DOHH2 (cell line): ENCODE results near the gene BMP6.

Experiments used
- H3F3A ChIP-seq: fragments of 200-600 bp; sonication (generic), shearing (Covaris generic); 2 replicates; pipeline ENCODE4 v1.6.0; 2016; ENCODE audit warnings: antibody characterized with exemption, mild to moderate bottlenecking; ENCODE audit not compliant: control insufficient read depth, insufficient read depth
- H3K27ac ChIP-seq: fragments of 200-600 bp; sonication (generic); 2 replicates; pipeline ENCODE4 v1.5.1; 2014; ENCODE audit warnings: low read depth, mild to moderate bottlenecking, low read length, moderate library complexity
- H3K27me3 ChIP-seq: fragments of 200-600 bp; sonication (generic); 2 replicates; pipeline ENCODE4 v1.6.1; 2014; ENCODE audit warnings: mild to moderate bottlenecking, low read length, mixed read lengths; ENCODE audit not compliant: control insufficient read depth
- H3K36me3 ChIP-seq: fragments of 200-600 bp; sonication (generic); 2 replicates; pipeline ENCODE4 v1.6.1; 2014; ENCODE audit warnings: mild to moderate bottlenecking, low read length, moderate library complexity, mixed read lengths; ENCODE audit not compliant: control insufficient read depth
- H3K4me1 ChIP-seq: fragments of 200-600 bp; sonication (generic); 2 replicates; pipeline ENCODE4 v1.6.1; 2014; ENCODE audit warnings: mild to moderate bottlenecking, low read length, mixed read lengths; ENCODE audit not compliant: control insufficient read depth
- H3K4me2 ChIP-seq: fragments of 200-600 bp; sonication (generic); 2 replicates; pipeline ENCODE4 v1.6.0; 2014; ENCODE audit warnings: mild to moderate bottlenecking, low read length, moderate library complexity
- H3K4me3 ChIP-seq: fragments of 200-600 bp; sonication (generic); 2 replicates; pipeline ENCODE4 v1.5.1; 2014; ENCODE audit warnings: mild to moderate bottlenecking, low read length, mixed read lengths
- H3K79me2 ChIP-seq: fragments of 200-600 bp; sonication (generic); 2 replicates; pipeline ENCODE4 v1.6.1; 2014; ENCODE audit warnings: mild to moderate bottlenecking, low read length, mixed read lengths; ENCODE audit not compliant: control insufficient read depth
- H3K9me2 ChIP-seq: fragments of 200-600 bp; sonication (generic); replicated peaks from 2 replicates; pipeline ENCODE4 v1.6.1; 2014; ENCODE audit warnings: mild to moderate bottlenecking, low read length, mixed read lengths; ENCODE audit not compliant: control insufficient read depth
- H3K9me3 ChIP-seq: fragments of 200-600 bp; sonication (generic); 2 replicates; pipeline ENCODE4 v1.6.1; 2014; ENCODE audit warnings: antibody characterized with exemption, low read length, mixed read lengths; ENCODE audit not compliant: control insufficient read depth, insufficient read depth
- H4K20me1 ChIP-seq: fragments of 200-600 bp; sonication (generic); 2 replicates; pipeline ENCODE4 v1.6.0; 2014; ENCODE audit warnings: low read depth, mild to moderate bottlenecking, antibody characterized with exemption, low read length, moderate library complexity; ENCODE audit not compliant: control insufficient read depth, insufficient read depth
- CTCF ChIP-seq: fragments of 200-600 bp; sonication (generic); IDR thresholded peaks from one replicate; pipeline ENCODE4 v1.5.1; 2014; ENCODE audit warnings: antibody characterized with exemption, mild to moderate bottlenecking, low read depth, low read length; ENCODE audit not compliant: poor library complexity, severe bottlenecking
- EZH2phosphoT487 ChIP-seq: fragments of 200-600 bp; sonication (generic); IDR thresholded peaks from 2 replicates; pipeline ENCODE4 v1.6.1; 2017; ENCODE audit warnings: borderline replicate concordance, mild to moderate bottlenecking, antibody characterized with exemption, low read length, moderate library complexity, mixed read lengths

BMP6 gene

DNA sequence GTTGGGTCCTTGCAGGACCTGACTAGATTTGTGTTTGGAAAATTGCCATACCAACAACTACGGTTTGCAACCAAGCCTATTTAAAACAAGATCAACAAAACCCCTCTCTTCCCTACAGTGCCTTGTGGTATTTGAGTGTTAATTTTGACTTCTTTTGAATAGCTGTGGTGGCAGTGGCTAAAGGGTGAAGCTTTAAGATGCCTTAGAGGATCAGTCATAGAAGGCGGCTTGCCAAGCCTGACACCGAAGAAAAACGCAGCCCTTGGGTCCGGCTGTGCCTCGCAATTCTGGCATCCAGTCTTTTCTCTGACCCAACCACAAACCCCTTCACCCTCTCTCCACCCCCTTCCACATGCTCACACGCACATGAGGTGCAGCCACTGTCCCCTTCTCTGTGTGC is 32.6 kb downstream of the BMP6 start:
- H3K9me2 ChIP-seq = no peaks in the 10 kb centered on the region
- H3K4me3 ChIP-seq = no peak overlapping the region
- H4K20me1 ChIP-seq = no peaks in the 10 kb centered on the region
- H3K79me2 ChIP-seq = no peaks in the 10 kb centered on the region
- no peaks in the 10 kb centered on the region; the same call in 1 of the 2 replicates for H3K27me3 ChIP-seq
- H3K27ac ChIP-seq = no peak overlapping the region
- no peak overlapping the region for H3K4me2 ChIP-seq
- TF ChIP-seq CTCF = no peak
- no peak for TF ChIP-seq EZH2phosphoT487
- H3K36me3 ChIP-seq = no peaks in the 10 kb centered on the region
- no peaks in the 10 kb centered on the region for H3K9me3 ChIP-seq
- no peaks in the 10 kb centered on the region for H3F3A ChIP-seq
- no peaks in the 10 kb centered on the region for H3K4me1 ChIP-seq

DNA sequence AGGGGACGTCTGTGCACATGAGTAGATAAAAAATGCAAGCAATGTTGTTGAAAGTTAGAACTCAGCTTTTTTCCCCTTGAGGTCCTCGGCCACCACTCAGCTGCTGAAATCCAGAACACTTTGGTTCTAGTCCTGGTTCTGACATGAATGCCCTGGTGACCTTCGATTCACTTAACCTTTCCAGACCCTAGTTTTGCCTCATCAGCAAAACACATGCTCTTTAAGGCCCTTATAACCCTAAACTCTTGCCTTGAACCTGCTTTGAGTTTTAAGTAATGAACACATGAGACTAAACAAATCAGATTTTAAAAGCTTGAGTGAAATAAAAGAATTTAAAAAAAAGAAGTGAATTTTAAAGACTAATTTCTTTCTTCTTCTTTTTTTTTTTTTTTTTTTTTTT is 33.4 kb downstream of the BMP6 start:
- Histone ChIP-seq H3F3A (no peaks in the 10 kb centered on the region), H4K20me1 (no peaks in the 10 kb centered on the region), H3K4me1 (no peaks in the 10 kb centered on the region), H3K9me2 (no peaks in the 10 kb centered on the region), H3K27ac (no peak overlapping the region), H3K4me3 (no peak overlapping the region), H3K79me2 (no peaks in the 10 kb centered on the region), H3K27me3 (0 out of 2 replicates have a peak, but pooled peaks cover 3% of the 10 kb centered on the region), H3K9me3 (no peaks in the 10 kb centered on the region), H3K4me2 (no peak overlapping the region), H3K36me3 (no peaks in the 10 kb centered on the region)
- TF ChIP-seq EZH2phosphoT487 = no peak
- no peak for TF ChIP-seq CTCF

- Histone ChIP-seq H3K27ac (no peak overlapping the region), H3F3A (no peaks in the 10 kb centered on the region), H3K9me2 (no peaks in the 10 kb centered on the region), H4K20me1 (no peaks in the 10 kb centered on the region), H3K36me3 (no peaks in the 10 kb centered on the region), H3K4me1 (no peaks in the 10 kb centered on the region), H3K9me3 (no peaks in the 10 kb centered on the region), H3K27me3 (0 out of 2 replicates have a peak, but pooled peaks cover 3% of the 10 kb centered on the region), H3K4me2 (no peak overlapping the region), H3K4me3 (no peak overlapping the region), H3K79me2 (no peaks in the 10 kb centered on the region)
- TF ChIP-seq EZH2phosphoT487 = no peak
- no peak for TF ChIP-seq CTCF
These were observed 35.2 kb downstream of the BMP6 start for GRCh38 chr6:7761051-7761450.

GRCh38 chr6:7762760-7763159 is 36.9 kb downstream of the BMP6 start:
- Histone ChIP-seq H3F3A (no peaks in the 10 kb centered on the region), H3K27me3 (0 out of 2 replicates have a peak, but pooled peaks cover 3% of the 10 kb centered on the region), H3K4me2 (no peak overlapping the region), H3K27ac (no peak overlapping the region), H3K4me1 (no peaks in the 10 kb centered on the region), H3K9me2 (no peaks in the 10 kb centered on the region), H3K4me3 (no peak overlapping the region), H4K20me1 (no peaks in the 10 kb centered on the region), H3K79me2 (no peaks in the 10 kb centered on the region), H3K36me3 (no peaks in the 10 kb centered on the region), H3K9me3 (no peaks in the 10 kb centered on the region)
- TF ChIP-seq CTCF (no peak), EZH2phosphoT487 (no peak)
